PFSK-1 (cell line): Measurements from ENCODE around the gene ZSWIM3.

Experiments used
- FOXP2 ChIP-seq: optimal IDR thresholded peaks from 2 replicates; pipeline ENCODE3; 2011; ENCODE audit warnings: borderline replicate concordance, control low read depth, inconsistent platforms; ENCODE audit not compliant: insufficient read depth; ENCODE audit errors: extremely low read length, extremely low read depth
- POLR2AphosphoS5 ChIP-seq: IDR thresholded peaks from 2 replicates; pipeline ENCODE4 v1.6.1; 2012; ENCODE audit warnings: low read depth, mild to moderate bottlenecking, control low read depth, low read length, moderate library complexity
- SIN3A ChIP-seq: IDR thresholded peaks from 2 replicates; pipeline ENCODE4 v1.6.1; 2012; ENCODE audit warnings: mild to moderate bottlenecking, low read length, moderate library complexity, borderline replicate concordance; ENCODE audit not compliant: insufficient read depth
- TAF1 ChIP-seq: IDR thresholded peaks from 2 replicates; pipeline ENCODE4 v1.6.1; 2012; ENCODE audit warnings: low read length, control low read depth, borderline replicate concordance; ENCODE audit not compliant: insufficient read depth
- TF ChIP-seq, protein P1 (sequence below), 2 experiments: IDR thresholded peaks; 2 replicates each; pipeline versions ENCODE4 v1.6.1 to v1.8.0; 2011 to 2012; ENCODE audit warnings: low read depth in 2 of 2, low read length in 2 of 2, control low read depth in 1 of 2, inconsistent platforms in 1 of 2, mild to moderate bottlenecking in 1 of 2, moderate library complexity in 1 of 2; ENCODE audit not compliant: insufficient read depth in 1 of 2

The ZSWIM3 gene

DNA sequence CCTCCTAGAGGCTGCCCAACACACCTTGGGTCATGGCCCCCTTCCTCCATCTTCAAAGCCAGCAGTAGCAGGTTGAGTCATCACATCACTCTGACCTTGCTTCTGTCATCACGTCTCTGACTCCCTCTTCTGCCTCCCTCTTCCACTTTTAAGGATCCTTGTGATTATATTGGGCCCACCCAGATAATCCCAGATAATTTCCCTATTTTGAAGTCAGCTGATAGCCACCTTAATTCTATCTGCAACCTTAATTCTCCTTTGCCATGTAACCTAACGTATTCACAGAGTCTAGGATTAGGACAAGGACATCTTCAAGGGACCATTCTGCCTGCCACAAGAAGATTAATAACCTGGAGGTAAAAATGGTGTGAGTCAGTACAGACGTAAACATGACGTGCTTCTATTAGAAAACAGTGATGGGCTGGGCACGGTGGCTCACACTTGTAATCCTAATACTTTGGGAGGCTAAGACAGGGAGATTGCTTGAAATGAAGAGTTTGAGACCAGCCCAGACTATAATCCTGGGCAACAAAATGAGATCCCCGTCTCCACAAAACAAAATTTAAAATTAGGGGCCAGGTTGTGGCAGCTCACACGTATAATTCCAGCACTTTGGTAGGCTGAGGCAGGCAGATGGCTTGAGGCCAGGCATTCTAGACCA is 3.3 kb downstream of the ZSWIM3 start:
- TF ChIP-seq SIN3A, result no peak
- no peak for TF ChIP-seq POLR2AphosphoS5
- no peak for TF ChIP-seq FOXP2
- TF ChIP-seq TAF1, result no peak
- TF ChIP-seq, protein P1, sequence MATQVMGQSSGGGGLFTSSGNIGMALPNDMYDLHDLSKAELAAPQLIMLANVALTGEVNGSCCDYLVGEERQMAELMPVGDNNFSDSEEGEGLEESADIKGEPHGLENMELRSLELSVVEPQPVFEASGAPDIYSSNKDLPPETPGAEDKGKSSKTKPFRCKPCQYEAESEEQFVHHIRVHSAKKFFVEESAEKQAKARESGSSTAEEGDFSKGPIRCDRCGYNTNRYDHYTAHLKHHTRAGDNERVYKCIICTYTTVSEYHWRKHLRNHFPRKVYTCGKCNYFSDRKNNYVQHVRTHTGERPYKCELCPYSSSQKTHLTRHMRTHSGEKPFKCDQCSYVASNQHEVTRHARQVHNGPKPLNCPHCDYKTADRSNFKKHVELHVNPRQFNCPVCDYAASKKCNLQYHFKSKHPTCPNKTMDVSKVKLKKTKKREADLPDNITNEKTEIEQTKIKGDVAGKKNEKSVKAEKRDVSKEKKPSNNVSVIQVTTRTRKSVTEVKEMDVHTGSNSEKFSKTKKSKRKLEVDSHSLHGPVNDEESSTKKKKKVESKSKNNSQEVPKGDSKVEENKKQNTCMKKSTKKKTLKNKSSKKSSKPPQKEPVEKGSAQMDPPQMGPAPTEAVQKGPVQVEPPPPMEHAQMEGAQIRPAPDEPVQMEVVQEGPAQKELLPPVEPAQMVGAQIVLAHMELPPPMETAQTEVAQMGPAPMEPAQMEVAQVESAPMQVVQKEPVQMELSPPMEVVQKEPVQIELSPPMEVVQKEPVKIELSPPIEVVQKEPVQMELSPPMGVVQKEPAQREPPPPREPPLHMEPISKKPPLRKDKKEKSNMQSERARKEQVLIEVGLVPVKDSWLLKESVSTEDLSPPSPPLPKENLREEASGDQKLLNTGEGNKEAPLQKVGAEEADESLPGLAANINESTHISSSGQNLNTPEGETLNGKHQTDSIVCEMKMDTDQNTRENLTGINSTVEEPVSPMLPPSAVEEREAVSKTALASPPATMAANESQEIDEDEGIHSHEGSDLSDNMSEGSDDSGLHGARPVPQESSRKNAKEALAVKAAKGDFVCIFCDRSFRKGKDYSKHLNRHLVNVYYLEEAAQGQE (IDR thresholded peaks at IDR 0.05; ENCODE audit: insufficient read depth in 1 of 2, low read depth in 2 of 2, low read length in 2 of 2), result no peak

DNA sequence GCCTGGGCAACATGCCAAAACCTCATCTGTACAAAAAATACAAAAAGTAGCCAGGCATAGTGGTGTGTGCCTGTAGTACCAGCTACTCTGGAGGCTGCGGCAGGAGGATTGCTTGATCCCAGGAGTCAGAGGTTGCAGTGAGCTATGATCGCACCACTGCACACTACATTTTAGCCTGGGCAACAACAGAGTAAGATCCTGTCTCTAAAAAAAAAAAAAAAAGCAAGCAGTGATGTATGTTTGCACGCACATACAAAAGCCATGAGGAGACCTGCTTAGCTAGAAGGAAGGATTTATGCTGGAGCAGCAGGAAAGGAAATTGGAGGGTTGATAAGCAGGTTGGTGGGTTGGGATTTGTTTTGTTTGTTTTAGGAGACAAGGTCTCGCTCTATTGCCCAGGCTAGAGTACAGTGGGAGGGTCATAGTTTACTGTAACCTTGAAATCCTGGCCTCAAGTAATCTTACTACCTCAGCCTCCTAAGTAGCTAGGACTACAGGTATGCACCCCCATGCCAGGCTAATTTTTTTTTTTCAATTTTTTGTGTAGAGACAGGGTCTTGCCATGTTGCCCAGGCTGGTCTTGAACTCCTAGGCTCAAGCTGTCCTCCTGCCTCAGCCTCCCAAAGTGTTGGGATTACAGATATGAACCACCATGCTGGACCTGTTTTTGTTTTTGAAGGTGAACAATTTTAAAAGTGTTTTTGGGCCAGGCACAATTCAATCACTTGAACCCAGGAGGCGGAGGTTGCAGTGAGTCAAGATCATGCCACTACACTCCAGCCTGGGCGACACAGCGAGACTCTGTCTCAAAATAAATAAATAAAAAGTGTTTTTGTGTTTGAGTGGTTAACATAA is 4.0 kb downstream of the ZSWIM3 start:
- TF ChIP-seq POLR2AphosphoS5, result no peak

DNA sequence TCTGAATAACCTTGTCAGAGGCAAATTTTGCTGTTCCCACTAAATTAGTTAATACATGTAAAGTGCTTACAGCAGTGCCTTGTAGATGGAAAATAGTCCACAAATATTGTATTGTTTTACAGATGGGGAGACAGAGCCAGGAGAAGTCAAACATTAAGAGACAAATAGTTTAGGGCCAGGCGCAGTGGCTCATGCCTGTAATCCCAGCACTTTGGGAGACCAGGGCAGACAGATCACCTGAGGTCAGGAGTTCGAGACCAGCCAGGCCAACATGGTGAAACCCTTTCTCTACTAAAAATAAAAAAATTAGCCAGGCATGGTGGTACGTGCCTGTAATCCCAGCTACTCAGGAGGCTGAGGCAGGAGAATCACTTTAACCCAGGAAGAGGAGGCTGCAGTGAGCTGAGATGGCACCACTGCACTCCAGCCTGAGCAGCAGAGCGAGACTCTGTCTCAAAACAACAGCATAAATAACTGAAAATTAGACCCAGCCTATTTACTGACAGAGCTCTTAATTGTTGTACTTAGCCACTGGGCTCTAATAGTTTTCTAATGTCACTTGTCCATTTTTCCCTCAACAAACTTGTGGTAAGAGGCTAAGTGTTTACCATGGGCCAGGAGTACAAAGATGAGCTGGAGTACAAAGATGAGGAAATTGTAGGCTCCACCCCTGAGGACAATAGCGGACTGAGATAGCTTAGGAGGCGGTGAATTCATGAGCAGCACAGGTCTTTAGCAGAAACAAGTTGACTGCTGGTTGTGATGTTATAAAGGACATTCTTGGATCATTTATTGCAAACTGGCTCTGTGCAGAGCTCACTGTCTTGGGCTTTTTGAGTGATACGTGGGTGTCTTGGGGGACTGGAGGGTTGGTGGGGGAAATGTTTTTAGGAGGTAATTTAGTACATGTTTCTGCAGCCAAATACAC is 6.4 kb downstream of the ZSWIM3 start:
- TF ChIP-seq, protein P1 (IDR thresholded peaks at IDR 0.05; ENCODE audit: insufficient read depth in 1 of 2, low read depth in 2 of 2, low read length in 2 of 2), result no peak
- TF ChIP-seq FOXP2 (no peak), POLR2AphosphoS5 (no peak), SIN3A (no peak), TAF1 (no peak)

DNA sequence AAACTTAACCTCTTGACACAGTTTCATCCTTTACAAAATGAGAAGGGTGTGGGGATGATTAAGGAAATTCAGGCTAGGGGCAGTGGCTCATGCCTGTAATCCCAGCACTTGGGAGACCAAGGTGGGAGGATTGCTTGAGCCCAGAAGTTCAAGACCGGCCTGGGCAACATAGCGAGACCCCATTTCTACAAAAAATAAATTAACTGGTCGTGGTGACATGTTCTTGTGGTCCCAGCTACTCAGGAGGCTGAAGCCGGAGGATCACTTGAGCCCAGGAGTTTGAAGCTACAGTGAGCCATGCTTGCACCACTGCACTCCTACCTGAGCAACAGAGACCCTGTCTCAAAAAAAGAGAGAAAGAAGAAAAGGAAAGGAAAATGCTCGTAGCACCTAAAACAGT is 9.0 kb downstream of the ZSWIM3 start:
- no peak for TF ChIP-seq FOXP2
- no peak for TF ChIP-seq POLR2AphosphoS5
- TF ChIP-seq TAF1, result no peak
- TF ChIP-seq, protein P1 (IDR thresholded peaks at IDR 0.05; ENCODE audit: insufficient read depth in 1 of 2, low read depth in 2 of 2, low read length in 2 of 2), result no peak
- no peak for TF ChIP-seq SIN3A

DNA sequence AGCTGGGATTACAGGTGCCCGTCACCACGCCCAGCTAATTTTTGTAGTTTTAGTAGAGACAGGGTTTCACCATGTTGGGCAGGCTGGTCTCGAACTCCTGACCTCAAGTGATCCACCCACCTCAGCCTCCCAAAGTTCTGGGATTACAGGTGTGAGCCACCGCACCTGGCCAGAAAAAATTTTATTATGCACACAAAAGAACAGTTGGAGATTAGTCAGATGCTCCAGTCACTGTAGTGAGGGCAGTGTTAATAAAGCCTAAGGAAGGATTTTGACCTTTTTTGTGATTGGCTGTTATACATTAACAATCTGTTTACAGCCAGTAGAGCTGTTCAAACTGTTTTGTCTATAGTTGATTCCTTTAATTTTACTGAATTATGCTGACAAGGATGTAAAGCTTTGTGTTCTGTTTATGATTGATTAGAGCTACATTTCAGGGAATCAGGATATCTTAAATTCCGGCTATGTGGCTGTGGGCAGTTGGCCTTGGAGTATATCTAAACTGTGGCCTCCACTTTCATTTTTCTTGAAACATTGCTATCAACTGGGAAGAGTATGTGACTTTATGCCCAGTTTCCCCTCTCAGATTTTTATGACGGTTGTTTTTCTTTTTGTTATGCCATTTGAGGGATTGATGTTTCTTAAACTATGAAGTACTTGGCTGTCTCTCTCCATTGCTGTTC is 9.9 kb downstream of the ZSWIM3 start:
- no peak for TF ChIP-seq POLR2AphosphoS5
- TF ChIP-seq, protein P1 (IDR thresholded peaks at IDR 0.05; ENCODE audit: insufficient read depth in 1 of 2, low read depth in 2 of 2, low read length in 2 of 2), result no peak
- no peak for TF ChIP-seq TAF1
- TF ChIP-seq SIN3A, result no peak
- TF ChIP-seq FOXP2, result no peak
